Neural progenitor cell (in vitro differentiated cells): ENCODE measurements around the gene FREM1. TPM values are rescaled to one million over a fixed set of nuclear protein-coding genes. Genes with fewer than 3 reads are reported as not detected.

Experiments
- DNase-seq: peaks from one replicate; pipeline ENCODE4 v3.0.0-alpha.2; 2016; ENCODE audit warnings: low spot score
- H2AFZ ChIP-seq: fragments of 200-600 bp; sonication (generic); replicated peaks from 2 replicates; pipeline ENCODE4 v1.6.1; 2016; ENCODE audit warnings: antibody characterized with exemption
- H3F3A ChIP-seq: fragments of 200-600 bp; sonication (generic); 2 replicates; pipeline ENCODE4 v1.6.1; 2016; ENCODE audit warnings: antibody characterized with exemption, low read depth
- H3K27ac ChIP-seq: fragments of 200-600 bp; sonication (generic); 2 replicates; pipeline ENCODE4 v1.5.1; 2016; ENCODE audit warnings: mild to moderate bottlenecking
- H3K27me3 ChIP-seq: fragments of 200-600 bp; sonication (generic); 2 replicates; pipeline ENCODE4 v1.6.1; 2016; ENCODE audit warnings: mild to moderate bottlenecking, moderate library complexity
- H3K36me3 ChIP-seq: fragments of 200-600 bp; sonication (generic); 2 replicates; pipeline ENCODE4 v1.5.1; 2016
- H3K4me1 ChIP-seq: fragments of 200-600 bp; sonication (generic); 2 replicates; pipeline ENCODE4 v1.6.1; 2016; ENCODE audit warnings: mixed run types
- H3K4me2 ChIP-seq: fragments of 200-600 bp; sonication (generic); 2 replicates; pipeline ENCODE4 v1.6.1; 2016
- H3K4me3 ChIP-seq: fragments of 200-600 bp; sonication (generic); 2 replicates; pipeline ENCODE4 v1.5.1; 2016
- H3K79me2 ChIP-seq: fragments of 200-600 bp; sonication (generic); 2 replicates; pipeline ENCODE4 v1.6.1; 2016; ENCODE audit warnings: low read depth
- H3K9ac ChIP-seq: fragments of 200-600 bp; sonication (generic); 2 replicates; pipeline ENCODE4 v1.6.1; 2016
- H3K9me3 ChIP-seq: fragments of 200-600 bp; sonication (generic); 2 replicates; pipeline ENCODE4 v1.5.1; 2016; ENCODE audit warnings: low read depth
- H4K20me1 ChIP-seq: fragments of 200-600 bp; sonication (generic); 2 replicates; pipeline ENCODE4 v1.6.1; 2016; ENCODE audit warnings: low read depth
- H3K27ac Mint-ChIP-seq: 3 replicates; pipeline ENCODE4 v1.8.0; 2021; ENCODE audit warnings: mixed read lengths
- H3K27me3 Mint-ChIP-seq: 2 replicates; pipeline ENCODE4 v1.8.0; 2022; ENCODE audit warnings: low read depth, mild to moderate bottlenecking, inconsistent platforms, moderate library complexity, mixed read lengths; ENCODE audit not compliant: insufficient read depth
- H3K36me3 Mint-ChIP-seq: 3 replicates; pipeline ENCODE4 v1.8.0; 2021; ENCODE audit warnings: mixed read lengths
- H3K4me1 Mint-ChIP-seq: 3 replicates; pipeline ENCODE4 v1.8.0; 2021; ENCODE audit warnings: mixed read lengths
- H3K4me3 Mint-ChIP-seq: 3 replicates; pipeline ENCODE4 v1.8.0; 2021; ENCODE audit warnings: mild to moderate bottlenecking, moderate library complexity, mixed read lengths
- H3K9me3 Mint-ChIP-seq: 3 replicates; pipeline ENCODE4 v1.8.0; 2020; ENCODE audit warnings: mixed read lengths
- CTCF ChIP-seq: fragments of 200-600 bp; sonication (generic); IDR thresholded peaks from 2 replicates; pipeline ENCODE4 v1.5.1; 2017; ENCODE audit warnings: antibody characterized with exemption, mild to moderate bottlenecking
- EZH2 ChIP-seq: fragments of 200-600 bp; sonication (generic); IDR thresholded peaks from 2 replicates; pipeline ENCODE4 v1.6.1; 2017; ENCODE audit warnings: antibody characterized with exemption, mild to moderate bottlenecking, moderate library complexity
- EZH2phosphoT487 ChIP-seq: fragments of 200-600 bp; sonication (generic); IDR thresholded peaks from 2 replicates; pipeline ENCODE4 v1.6.1; 2017; ENCODE audit warnings: antibody characterized with exemption
- total RNA-seq: library from RNA; depleted of rRNA; stranded (reverse); fragments of >200 nt; gene quantifications from 2 replicates; pipeline ENCODE4 v1.2.3, GENCODE V29; 2015; ENCODE audit warnings: low replicate concordance

Gene FREM1
- total RNA-seq, 1 donor from 2014 or later, result 1.2 TPM

GRCh38 chr9:14768405-14769229 lies 141.6 kb downstream of the FREM1 start:
- peaks cover 6% of the 10 kb centered on the region for H3K36me3 Mint-ChIP-seq
- Histone ChIP-seq H4K20me1 (no peaks in the 10 kb centered on the region), H2AFZ (no peak overlapping the region), H3K4me3 (no peak overlapping the region), H3K36me3 (no peaks in the 10 kb centered on the region), H3F3A (no peaks in the 10 kb centered on the region), H3K9me3 (no peaks in the 10 kb centered on the region), H3K27ac (no peak overlapping the region), H3K27me3 (no peaks in the 10 kb centered on the region), H3K79me2 (no peaks in the 10 kb centered on the region), H3K9ac (no peak overlapping the region), H3K4me2 (no peak overlapping the region), H3K4me1 (no peaks in the 10 kb centered on the region)
- DNase-seq, result peak; percentile 72
- H3K27ac Mint-ChIP-seq, result no peak overlapping the region
- no peaks in the 10 kb centered on the region for H3K27me3 Mint-ChIP-seq
- no peaks in the 10 kb centered on the region for H3K9me3 Mint-ChIP-seq
- H3K4me1 Mint-ChIP-seq, result no peaks in the 10 kb centered on the region
- H3K4me3 Mint-ChIP-seq, result no peak overlapping the region
- TF ChIP-seq CTCF, result peak; percentile 86
- no peak for TF ChIP-seq EZH2phosphoT487

GRCh38 chr9:14766299-14766698 lies 143.9 kb downstream of the FREM1 start:
- DNase-seq, result no peak
- Mint-ChIP-seq H3K36me3 (peaks cover 5% of the 10 kb centered on the region), H3K4me1 (no peaks in the 10 kb centered on the region), H3K4me3 (no peak overlapping the region), H3K27ac (no peak overlapping the region), H3K27me3 (no peaks in the 10 kb centered on the region), H3K9me3 (no peaks in the 10 kb centered on the region)
- Histone ChIP-seq H3K27me3 (no peaks in the 10 kb centered on the region), H3K36me3 (no peaks in the 10 kb centered on the region), H3K9me3 (no peaks in the 10 kb centered on the region), H3K4me2 (no peak overlapping the region), H3F3A (no peaks in the 10 kb centered on the region), H4K20me1 (no peaks in the 10 kb centered on the region), H3K4me3 (no peak overlapping the region), H3K27ac (no peak overlapping the region), H3K9ac (no peak overlapping the region), H3K4me1 (no peaks in the 10 kb centered on the region), H3K79me2 (no peaks in the 10 kb centered on the region), H2AFZ (no peak overlapping the region)
- TF ChIP-seq EZH2phosphoT487, result no peak
- TF ChIP-seq CTCF, result no peak
- TF ChIP-seq EZH2, result no peak

GRCh38 chr9:14761584-14761983 lies 148.6 kb downstream of the FREM1 start:
- Histone ChIP-seq H4K20me1 (no peaks in the 10 kb centered on the region), H3K9me3 (no peaks in the 10 kb centered on the region), H3F3A (no peaks in the 10 kb centered on the region), H3K4me3 (no peak overlapping the region), H3K4me2 (no peak overlapping the region), H3K4me1 (no peaks in the 10 kb centered on the region), H3K27ac (no peak overlapping the region), H3K9ac (no peak overlapping the region), H2AFZ (no peak overlapping the region), H3K79me2 (no peaks in the 10 kb centered on the region), H3K27me3 (no peaks in the 10 kb centered on the region), H3K36me3 (no peaks in the 10 kb centered on the region)
- Mint-ChIP-seq H3K4me1 (no peaks in the 10 kb centered on the region), H3K9me3 (no peaks in the 10 kb centered on the region), H3K27ac (no peak overlapping the region), H3K36me3 (peaks cover 5% of the 10 kb centered on the region), H3K4me3 (no peak overlapping the region), H3K27me3 (no peaks in the 10 kb centered on the region)
- TF ChIP-seq EZH2 (no peak), CTCF (no peak), EZH2phosphoT487 (no peak)
- no peak for DNase-seq
